NCI-H345 treated with DMSO at 0.1 percent for 48 hours (cell line): ENCODE results near the gene NDUFA6.
A peak's percentile ranks its signal among the peaks of the same experiment; 100 is the strongest.
"Not testable (repeated sequence)": the region's sequence is repeated elsewhere in the genome, so short reads cannot be mapped to it uniquely, and the experiment has no call there.

Experiments used
- DNase-seq: peaks from one replicate; lab custom pipeline; 2025; ENCODE audit not compliant: unreplicated experiment; lab: John Stamatoyannopoulos, UW

The NDUFA6 gene

DNA sequence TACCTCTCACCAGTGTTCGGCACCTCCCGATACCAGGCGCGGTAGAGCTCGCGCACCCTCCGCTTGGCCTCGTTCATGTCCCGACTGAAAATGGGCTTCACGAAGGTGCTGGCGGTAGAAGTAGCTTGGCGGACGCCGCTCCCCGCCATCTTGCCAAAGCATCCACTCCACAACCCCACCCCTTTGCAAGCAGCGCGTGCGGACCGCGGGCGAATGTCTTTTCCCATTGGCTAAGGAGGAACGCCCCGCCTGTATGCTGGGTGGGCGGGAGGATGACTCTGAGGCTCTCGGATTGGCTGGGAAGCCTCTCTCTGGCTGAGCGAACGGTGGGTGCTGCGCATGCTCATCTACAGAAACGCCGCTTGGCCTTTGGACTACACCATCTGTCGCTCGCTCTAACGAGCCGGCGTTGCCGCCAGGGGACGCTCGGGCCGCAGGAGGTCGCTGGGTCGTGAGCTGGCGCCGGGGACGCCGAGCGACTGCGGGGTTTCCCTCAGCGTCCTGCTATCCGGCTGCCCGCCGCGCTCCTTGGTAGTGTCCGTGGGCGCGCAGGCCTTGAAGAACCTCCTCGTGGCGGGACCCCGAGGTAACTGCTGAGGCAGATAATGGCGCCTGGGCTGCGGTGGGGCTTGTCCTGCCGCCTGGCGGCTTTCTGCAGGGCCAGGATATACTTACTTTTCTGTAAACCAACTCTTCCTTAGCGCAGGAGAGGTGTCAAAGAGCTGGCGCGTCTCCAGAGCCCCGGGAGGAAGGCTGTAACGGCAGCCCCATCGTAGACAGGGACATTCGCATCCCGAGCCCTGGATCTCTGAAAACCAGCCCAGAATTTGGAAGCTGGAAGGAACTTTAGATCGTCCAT lies at the start of gene NDUFA6:
Gene NDUFA6, minus strand, starts transcription at position 177 of the 859 bp plus-strand sequence. Its CDS starts 28 bp downstream, at position 149.
- peak; percentile 92 for DNase-seq

DNA sequence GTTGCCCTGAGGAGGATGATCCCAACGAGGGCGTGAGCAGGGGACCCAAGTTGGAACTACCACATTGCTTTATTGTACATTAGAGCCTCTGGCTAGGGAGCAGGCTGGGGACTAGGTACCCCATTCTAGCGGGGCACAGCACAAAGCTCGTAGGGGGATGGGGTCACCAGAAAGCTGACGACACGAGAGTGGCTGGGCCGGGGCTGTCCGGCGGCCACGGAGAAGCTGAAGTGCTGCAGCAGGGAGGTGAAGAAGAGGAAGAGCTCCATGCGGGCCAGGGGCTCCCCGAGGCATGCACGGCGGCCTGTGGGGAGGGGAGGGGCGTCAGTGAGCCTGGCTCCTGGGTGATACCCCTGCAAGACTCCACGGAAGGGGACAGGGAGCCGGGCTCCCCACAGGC lies 49.6 kb upstream of the NDUFA6 start:
- DNase-seq = not testable (repeated sequence)

DNA sequence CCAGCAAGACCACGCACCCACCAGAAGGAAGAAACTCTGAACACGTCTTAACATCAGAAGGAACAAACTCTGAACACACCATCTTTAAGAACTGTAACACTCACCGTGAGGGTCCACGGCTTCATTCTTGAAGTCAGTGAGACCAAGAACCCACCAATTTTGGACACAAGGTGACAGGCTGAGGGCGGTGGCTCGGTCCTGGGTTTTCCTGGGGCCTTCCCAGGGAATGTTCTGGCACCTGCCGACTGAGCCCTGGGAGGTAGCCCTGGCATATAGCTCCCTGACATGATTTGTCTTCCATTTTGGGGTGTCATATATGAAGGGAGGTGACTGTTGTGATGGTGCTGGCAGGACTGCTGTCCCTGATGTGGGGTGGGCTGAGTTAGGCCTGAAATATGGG lies 48.9 kb upstream of the NDUFA6 start:
- DNase-seq = not testable (repeated sequence)

DNA sequence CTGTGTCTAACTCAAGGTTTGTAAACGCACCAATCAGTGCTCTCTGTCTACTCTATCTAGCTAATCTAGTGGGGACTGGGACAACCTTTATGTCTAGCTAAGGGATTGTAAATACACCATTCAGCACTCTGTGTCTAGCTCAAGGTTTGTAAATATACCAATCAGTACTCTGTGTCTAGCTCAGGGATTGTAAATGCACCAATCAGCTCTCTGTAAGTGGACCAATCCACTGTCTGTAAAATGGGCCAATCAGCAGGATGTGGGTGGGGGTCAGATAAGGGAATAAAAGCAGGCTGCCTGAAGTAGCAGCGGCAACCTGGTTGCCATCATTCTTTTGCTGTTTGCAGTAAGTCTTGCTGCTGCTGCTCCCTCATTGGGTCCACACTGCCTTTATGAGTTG lies 48.4 kb upstream of the NDUFA6 start:
- DNase-seq = no peak

DNA sequence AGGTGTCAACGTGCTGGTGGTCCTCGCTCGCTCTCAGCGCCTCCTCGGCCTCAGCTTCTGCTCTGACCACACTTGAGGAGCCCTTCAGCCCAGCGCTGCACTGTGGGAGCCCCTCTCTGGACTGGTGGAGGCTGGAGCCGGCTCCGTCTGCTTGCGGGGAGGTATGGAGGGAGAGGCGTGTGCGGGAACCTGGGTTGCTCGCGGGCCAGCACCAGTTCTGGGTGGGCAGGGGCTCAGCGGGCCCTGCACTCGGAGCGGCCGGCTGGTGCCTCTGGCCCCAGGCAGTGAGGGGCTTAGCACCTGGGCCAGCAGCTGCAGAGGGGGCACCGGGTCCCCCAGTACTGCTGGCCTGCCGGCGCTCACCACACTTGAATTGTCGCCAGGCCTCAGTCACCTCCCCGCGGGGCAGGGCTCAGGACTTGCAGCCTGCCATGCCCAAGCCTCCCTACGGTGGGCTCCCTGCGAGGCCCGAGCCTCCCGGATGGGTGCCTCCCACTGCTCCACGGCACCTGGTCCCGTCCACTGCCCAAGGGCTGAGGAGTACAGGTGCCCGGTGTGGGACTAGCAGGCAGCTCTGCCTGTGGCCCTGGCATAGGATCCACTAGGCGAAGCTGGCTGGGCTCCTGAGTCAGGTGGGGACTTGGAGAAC lies 47.7 kb upstream of the NDUFA6 start:
- no peak for DNase-seq

DNA sequence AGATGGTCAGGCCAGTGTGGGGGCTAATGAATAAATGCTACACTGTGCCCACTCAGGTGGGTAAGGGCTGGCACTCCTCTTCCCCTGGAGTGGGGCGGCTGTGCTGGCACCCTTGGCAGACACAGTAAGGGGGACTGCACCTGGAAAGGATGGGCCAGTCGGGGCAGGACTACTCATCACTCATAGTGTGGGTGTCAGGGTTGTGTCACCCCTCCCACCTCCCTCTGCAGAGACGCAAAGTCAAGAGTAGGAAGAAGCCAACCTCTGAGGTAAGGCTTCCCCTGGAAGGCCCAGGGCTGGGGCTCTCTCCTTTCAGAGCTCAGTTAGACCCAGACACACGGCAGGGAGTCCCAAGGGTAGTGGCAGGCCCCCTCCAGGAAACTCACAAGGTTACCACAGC lies 45.1 kb upstream of the NDUFA6 start:
- not testable (repeated sequence) for DNase-seq

DNA sequence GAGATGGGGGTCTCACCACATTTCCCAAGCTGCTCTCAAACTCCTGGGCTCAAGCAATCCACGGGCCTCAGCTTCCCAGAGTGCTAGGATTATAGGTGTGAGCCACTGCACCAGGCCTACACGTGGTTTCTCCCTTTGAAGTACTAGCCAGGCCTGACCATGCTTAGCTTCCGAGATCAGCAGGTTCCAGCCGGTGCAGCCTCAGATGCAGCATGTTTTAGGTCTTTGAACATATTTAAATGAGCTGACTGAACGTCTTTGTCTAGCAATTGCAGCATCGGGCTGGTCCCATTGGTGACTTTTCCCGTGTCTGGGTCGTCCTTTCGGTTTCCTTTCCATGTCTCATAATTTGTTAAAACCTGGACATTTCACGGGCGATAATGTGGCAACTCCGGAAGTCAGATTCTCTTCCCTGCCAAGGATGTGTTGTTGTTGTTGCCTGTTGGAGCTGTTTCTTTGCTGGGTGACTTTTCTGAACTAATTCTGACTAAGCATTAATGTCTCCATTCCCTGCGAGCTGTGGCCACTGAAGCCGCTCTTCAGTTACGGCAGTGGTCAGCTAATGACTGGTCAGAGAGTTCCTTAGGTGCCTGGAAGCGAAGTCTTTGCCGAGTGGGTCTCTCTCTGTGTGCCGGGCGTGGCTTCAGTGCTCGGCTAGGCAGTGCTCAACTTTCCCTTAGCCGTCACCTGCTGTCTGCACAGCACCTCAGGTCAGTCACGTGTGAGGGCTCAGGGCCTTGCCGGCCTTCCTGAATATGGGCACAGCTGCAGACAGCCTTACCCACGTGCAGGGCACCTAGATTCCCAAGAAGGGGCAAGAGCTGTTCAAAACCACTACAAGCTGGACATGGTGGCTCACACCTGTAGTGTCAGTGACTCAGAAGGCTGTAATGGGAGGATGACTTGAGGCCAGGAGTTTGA lies 43.8 kb upstream of the NDUFA6 start:
- no peak for DNase-seq

DNA sequence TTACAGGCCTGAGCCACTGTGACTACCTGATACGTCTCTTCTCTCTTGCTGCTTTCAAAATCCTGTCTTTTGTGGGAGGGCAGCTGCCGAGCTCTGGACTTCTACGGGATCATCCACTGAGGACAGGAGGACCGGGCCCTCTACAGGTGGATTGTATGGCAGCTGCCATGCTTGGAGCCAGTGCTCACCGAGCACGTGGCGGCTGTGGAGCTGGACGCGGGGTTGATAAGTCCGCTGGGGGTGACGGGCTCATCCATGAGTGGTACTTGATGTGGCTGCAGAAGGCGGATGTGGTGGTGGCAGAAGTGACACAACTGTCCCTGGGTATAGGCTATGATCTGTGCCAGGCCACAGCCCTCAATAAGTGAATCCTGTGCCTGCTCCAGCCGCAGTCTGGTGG lies 41.9 kb upstream of the NDUFA6 start:
- no peak for DNase-seq

DNA sequence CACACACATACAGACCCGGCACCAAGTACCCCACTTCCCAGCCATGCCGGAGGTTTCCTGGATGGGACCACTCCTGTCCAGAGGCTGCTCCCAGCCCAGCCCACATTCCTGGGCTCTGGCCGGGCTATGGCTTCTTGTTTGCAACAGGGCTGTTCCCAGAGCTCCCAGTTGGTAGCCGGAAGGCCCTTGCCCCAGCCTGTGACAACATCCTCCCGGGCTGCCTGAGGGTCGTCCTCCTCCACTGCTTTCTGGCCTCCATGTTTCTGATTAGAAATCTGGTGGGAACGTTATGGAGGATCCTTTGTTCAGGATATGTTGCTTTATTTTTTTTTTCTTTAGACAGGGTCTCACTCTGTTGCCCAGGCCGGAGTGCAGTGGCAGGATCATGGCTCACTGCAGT lies 41.0 kb upstream of the NDUFA6 start:
- no peak for DNase-seq

DNA sequence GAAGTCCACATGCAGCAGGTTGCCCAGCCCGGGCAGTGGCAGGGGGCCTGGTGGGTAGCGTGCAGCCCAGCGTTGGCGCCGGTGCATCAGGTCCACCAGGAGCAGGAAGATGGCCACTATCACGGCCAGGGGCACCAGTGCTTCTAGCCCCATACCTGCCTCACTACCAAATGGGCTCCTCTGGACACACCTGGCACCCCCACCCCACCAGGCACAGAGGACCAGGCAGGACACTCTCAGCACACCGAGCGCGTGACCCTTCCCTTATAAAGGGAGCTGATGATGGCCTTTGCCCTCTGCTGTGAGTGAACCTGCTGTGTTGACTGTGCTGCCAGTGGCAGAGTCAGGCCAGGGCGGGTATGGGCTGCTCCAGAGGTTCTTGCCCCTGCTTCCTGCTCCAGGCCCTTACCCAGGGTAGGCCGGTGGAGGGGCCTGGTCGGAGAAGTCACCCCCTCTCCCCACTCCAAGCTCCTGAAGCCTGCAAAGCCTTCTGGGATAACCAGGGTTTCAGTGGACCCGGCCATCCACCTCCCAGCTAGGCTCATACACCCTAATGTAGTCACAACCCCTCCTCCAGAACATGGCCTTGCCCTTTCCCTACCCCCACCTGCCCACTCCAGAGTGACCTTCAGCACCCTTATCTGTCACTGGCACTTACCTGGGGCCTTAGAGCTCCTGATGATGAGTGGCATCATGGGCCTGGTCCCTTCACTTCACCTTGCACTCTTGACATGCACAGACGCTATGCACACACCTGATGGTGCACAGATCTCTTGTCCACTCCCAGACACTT lies 40.3 kb upstream of the NDUFA6 start, which contains the start of gene CYP2D6:
Gene CYP2D6, minus strand, starts transcription at position 172 of the 793 bp plus-strand sequence. Its CDS starts 19 bp downstream, at position 153.
- DNase-seq = not testable (repeated sequence)

DNA sequence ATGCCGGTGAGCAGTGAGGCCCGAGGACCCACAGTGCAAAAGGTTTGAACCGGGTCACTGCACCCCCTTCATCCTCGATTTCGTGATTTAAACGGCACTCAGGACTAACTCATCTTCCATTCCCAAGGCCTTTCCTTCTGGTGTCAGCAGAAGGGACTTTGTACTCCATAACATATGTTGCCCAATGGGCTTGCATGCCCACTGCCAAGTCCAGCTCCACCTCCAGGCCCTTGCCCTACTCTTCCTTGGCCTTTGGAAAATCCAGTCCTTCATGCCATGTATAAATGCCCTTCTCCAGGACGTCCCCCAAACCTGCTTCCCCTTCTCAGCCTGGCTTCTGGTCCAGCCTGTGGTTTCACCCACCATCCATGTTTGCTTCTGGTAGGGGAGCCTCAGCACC lies 39.6 kb upstream of the NDUFA6 start:
- not testable (repeated sequence) for DNase-seq

DNA sequence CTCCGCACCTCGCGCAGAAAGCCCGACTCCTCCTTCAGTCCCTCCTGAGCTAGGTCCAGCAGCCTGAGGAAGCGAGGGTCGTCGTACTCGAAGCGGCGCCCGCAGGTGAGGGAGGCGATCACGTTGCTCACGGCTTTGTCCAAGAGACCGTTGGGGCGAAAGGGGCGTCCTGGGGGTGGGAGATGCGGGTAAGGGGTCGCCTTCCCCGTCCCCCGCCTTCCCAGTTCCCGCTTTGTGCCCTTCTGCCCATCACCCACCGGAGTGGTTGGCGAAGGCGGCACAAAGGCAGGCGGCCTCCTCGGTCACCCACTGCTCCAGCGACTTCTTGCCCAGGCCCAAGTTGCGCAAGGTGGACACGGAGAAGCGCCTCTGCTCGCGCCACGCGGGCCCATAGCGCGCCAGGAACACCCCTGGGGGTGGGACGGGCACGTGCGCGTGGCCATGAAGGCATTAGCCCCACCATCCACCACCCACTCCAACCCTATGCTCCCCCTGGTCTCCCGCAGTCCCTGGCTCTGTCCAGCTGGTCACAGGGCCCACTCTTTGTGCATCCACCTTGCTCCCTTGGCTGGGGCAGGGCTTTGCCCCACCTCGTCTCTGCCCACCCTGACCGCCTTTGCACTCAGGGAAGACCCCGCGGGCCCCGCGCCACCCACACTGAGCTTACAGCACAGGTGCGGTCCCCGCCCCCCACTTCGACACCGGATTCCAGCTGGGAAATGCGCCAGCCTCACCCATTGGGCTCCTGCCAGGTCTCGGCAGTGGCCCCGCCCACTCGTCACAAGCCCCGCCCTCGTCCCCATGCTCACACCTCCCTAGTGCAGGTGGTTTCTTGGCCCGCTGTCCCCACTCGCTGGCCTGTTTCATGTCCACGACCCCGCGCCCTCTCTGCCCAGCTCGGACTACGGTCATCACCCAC lies 38.5 kb upstream of the NDUFA6 start:
- DNase-seq = peak; percentile 24

DNA sequence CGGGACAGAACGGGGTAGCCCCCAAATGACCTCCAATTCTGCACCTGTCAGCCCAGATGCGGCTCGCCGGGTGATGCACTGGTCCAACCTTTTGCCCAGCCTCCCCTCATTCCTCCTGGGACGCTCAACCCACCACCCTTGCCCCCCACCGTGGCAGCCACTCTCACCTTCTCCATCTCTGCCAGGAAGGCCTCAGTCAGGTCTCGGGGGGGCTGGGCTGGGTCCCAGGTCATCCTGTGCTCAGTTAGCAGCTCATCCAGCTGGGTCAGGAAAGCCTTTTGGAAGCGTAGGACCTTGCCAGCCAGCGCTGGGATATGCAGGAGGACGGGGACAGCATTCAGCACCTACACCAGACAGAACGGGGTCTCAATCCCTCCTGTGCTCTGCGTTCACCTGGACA lies 37.4 kb upstream of the NDUFA6 start:
- not testable (repeated sequence) for DNase-seq

DNA sequence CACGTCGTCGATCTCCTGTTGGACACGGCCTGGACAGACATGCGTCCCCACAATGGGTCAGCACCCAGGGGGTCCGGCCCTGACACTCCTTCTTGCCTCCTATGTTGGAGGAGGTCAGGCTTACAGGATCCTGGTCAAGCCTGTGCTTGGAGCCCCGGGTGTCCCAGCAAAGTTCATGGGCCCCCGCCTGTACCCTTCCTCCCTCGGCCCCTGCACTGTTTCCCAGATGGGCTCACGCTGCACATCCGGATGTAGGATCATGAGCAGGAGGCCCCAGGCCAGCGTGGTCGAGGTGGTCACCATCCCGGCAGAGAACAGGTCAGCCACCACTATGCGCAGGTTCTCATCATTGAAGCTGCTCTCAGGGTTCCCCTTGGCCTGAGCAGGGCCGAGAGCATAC lies 37.0 kb upstream of the NDUFA6 start:
- DNase-seq = no peak

DNA sequence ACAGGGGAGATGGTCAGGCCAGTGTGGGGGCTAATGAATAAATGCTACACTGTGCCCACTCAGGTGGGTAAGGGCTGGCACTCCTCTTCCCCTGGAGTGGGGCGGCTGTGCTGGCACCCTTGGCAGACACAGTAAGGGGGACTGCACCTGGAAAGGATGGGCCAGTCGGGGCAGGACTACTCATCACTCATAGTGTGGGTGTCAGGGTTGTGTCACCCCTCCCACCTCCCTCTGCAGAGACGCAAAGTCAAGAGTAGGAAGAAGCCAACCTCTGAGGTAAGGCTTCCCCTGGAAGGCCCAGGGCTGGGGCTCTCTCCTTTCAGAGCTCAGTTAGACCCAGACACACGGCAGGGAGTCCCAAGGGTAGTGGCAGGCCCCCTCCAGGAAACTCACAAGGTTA lies 33.0 kb upstream of the NDUFA6 start:
- DNase-seq = not testable (repeated sequence)

DNA sequence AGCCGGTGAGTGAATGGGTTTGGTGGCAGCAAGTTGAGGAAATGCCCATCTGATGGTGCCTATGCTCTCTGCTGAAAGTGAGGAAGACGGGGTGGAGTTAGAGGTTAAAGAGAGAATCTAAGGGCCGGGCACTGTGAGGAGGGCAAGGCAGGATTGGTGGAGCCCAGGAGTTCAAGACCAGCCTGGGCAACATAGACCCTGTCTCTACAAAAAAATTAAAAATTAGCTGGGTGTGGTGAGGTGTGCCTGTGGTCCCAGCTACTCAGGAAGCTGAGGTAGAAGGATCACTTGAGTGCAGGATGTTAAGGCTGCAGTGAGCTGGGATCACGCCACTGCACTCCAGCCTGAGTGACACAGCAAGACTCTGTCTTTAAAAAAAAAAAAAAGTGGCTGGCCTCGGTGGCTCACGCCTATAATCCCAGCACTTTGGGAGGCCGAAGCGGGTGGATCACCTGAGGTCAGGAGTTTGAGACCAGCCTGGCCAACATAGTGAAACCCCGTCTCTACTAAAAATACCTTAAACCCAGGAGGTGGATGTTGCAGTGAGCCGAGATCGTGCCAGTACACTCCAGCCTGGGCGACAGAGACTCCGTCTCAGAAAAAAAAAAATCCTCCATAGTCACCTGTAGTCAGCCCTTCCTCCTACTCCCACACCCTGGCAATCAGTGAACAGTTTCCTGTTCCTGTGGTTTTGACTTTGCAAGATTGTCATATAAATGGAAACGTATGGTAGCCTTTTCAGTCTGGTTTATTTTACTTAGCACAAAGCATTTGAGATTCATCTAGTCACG lies 29.9 kb upstream of the NDUFA6 start:
- DNase-seq = not testable (repeated sequence)

DNA sequence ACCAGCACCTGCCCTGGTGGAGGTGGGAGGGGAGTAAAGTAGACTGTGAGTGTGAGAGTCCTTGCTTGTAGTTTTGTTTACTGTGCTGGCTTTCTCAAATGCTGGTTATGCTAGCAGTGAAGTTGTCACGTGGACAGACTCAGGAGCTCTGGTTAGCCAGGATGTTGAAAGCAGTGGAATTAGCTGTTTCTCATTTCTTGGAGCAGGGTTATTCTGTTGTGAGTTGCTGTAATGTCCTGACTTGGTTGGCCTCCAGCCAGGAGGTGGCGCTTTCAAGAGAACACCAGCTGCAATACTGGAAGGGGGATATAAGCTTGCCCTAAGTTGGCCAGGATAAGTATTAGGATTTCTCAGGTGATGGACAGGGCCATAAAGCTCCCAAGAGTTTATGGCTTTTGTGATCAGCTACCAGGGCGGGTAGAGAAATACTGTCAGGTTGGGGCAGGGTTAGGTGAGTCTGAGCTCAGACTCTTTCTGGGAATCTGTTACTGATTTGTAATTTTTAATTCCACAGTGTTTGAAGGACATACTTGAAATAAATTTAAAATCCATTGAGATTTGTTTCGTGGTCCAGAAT lies 26.4 kb upstream of the NDUFA6 start:
- DNase-seq = no peak

DNA sequence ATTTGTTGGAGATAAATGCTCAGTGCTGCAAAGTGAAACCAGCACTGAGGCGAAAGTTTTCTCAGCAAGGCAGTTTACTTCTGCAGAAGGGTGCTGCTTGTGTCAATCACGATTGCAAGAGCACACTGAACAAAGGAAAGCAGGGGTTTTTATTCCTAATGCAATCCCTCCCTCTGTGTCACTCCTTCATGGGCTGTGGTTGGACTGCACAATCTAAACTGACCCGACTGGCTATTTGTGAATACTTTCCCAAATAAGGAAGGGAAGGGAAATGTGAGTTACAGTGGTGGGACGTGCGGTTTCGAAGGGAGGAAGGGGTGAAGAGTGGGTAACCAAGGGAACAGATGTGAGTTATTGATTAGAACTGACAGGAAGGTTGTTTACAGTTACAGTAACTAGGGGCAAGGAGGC lies 24.9 kb upstream of the NDUFA6 start:
- DNase-seq = not testable (repeated sequence)
